ENCODE data around the gene GRK6. TPM values are rescaled to one million over a fixed set of nuclear protein-coding genes. Genes with fewer than 3 reads are reported as not detected.

GRK6 gene
- total RNA-seq, 1 donor from 2014 or later, result 12.5 TPM

- Histone ChIP-seq H3K27me3 (ENCODE audit: control insufficient read depth in 3 of 3, insufficient read depth in 3 of 3, low read length in 3 of 3) (peaks cover 0 to 17% (median 9%) of the 10 kb centered on the region in 3 donors), H3K36me3 (ENCODE audit: control insufficient read depth in 3 of 3, insufficient read depth in 3 of 3, low read length in 3 of 3) (no peaks in the 10 kb centered on the region), H3K9me3 (ENCODE audit: control insufficient read depth in 3 of 3, low read length in 3 of 3) (no peaks in the 10 kb centered on the region), H3K9ac (ENCODE audit: low read depth in 1 of 3, low read length in 3 of 3) (no peak overlapping the region), H3K4me1 (ENCODE audit: control insufficient read depth in 3 of 3, insufficient read depth in 3 of 3, low read length in 3 of 3) (peaks cover 4 to 11% (median 10%) of the 10 kb centered on the region in 3 donors), H3K27ac (ENCODE audit: low read depth, low read length) (no peak overlapping the region), H3K4me3 (ENCODE audit: low read length in 3 of 3) (no peak overlapping the region)
Measured at GRCh38 chr5:177387405-177387804, 39.1 kb upstream of the GRK6 start.

- Histone ChIP-seq H3K27me3 (ENCODE audit: control insufficient read depth in 3 of 3, insufficient read depth in 3 of 3, low read length in 3 of 3) (peaks cover 0 to 9% (median 8%) of the 10 kb centered on the region in 3 donors), H3K9ac (ENCODE audit: low read depth in 1 of 3, low read length in 3 of 3) (no peak overlapping the region), H3K4me1 (ENCODE audit: control insufficient read depth in 3 of 3, insufficient read depth in 3 of 3, low read length in 3 of 3) (peaks cover 4 to 11% (median 9%) of the 10 kb centered on the region in 3 donors), H3K9me3 (ENCODE audit: control insufficient read depth in 3 of 3, low read length in 3 of 3) (no peaks in the 10 kb centered on the region), H3K27ac (ENCODE audit: low read depth, low read length) (no peak overlapping the region), H3K4me3 (ENCODE audit: low read length in 3 of 3) (no peak overlapping the region), H3K36me3 (ENCODE audit: control insufficient read depth in 3 of 3, insufficient read depth in 3 of 3, low read length in 3 of 3) (no peaks in the 10 kb centered on the region)
Measured at GRCh38 chr5:177388521-177389052, 37.9 kb upstream of the GRK6 start.

DNA sequence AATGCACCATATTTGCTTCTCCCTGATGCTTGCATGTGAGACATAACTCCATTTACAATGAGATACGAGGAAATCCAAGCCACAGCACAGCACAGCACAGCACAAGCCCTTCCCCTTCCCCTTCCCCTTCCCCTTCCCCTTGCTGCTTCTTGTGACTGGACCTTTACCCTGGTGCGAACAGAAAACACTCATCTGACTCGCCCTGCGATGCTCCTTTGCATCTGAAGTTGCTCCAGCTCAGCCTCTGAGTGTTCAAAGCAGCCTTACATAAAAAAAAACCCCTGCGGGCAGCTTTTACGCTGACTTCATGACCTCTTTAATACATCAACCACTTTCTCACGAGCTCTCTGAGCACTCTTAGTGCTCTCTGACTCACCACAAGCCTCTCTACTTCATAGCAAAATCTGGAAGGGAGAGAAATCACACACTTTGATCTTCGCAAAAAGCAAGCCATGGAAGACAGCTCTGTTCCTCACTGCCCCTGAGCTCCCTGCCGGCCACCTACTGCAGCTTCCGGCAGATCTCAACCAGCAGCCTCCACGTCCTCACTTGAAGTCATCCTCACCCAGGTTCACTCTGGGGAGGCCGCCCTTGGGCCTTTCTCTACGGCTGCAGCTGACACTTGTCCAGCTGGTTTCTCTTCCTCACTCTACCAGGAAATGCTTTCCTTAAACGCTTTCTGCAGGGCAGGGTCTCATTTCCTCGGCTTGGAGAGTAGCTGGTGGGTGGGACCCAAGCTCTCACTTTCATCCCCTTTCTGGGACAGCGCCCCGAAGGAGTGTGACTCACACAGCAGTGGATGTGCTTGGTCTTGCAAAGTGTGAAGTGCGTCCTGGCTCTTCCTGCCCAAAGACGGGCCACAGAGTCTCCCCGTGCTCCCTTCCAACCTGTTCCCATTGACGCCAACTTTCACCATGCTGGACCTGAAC is 37.0 kb upstream of the GRK6 start:
- Histone ChIP-seq H3K27ac (ENCODE audit: low read depth, low read length) (no peak overlapping the region), H3K4me1 (ENCODE audit: control insufficient read depth in 3 of 3, insufficient read depth in 3 of 3, low read length in 3 of 3) (peaks cover 4 to 11% (median 9%) of the 10 kb centered on the region in 3 donors), H3K9ac (ENCODE audit: low read depth in 1 of 3, low read length in 3 of 3) (peak overlapping the region in 1 of 3 donors; percentile 8), H3K27me3 (ENCODE audit: control insufficient read depth in 3 of 3, insufficient read depth in 3 of 3, low read length in 3 of 3) (peaks cover 0 to 6% (median 2%) of the 10 kb centered on the region in 3 donors), H3K9me3 (ENCODE audit: control insufficient read depth in 3 of 3, low read length in 3 of 3) (no peaks in the 10 kb centered on the region), H3K4me3 (ENCODE audit: low read length in 3 of 3) (no peak overlapping the region), H3K36me3 (ENCODE audit: control insufficient read depth in 3 of 3, insufficient read depth in 3 of 3, low read length in 3 of 3) (no peaks in the 10 kb centered on the region)

- Histone ChIP-seq H3K4me3 (ENCODE audit: low read length in 3 of 3) (no peak overlapping the region), H3K27ac (ENCODE audit: low read depth, low read length) (no peak overlapping the region)
Measured at GRCh38 chr5:177390363-177391300, 35.8 kb upstream of the GRK6 start.

DNA sequence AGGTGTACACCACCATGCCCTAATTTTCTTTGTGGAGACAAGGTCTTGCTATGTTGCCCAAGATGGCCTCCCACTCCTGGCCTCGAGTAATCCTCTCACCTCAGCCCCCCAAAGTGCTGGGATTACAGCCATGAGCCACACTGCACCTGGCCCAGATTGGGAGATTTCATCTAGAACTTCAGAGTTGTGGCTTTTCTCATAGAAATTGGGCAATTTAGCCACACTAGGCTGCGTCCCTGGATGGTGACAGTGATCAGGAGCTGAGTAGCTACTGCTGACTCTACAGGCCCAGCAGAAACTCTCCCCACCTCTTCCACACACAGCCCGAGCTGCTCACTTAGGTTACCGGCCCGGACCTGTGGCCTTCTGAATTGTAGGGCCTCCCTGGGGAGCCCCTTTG is 33.7 kb upstream of the GRK6 start:
- no peak overlapping the region for H3K9ac ChIP-seq (ENCODE audit: low read depth in 1 of 3, low read length in 3 of 3)
- H3K27me3 ChIP-seq (ENCODE audit: control insufficient read depth in 3 of 3, insufficient read depth in 3 of 3, low read length in 3 of 3), result peaks cover 11 to 16% (median 11%) of the 10 kb centered on the region in 3 donors
- H3K4me1 ChIP-seq (ENCODE audit: control insufficient read depth in 3 of 3, insufficient read depth in 3 of 3, low read length in 3 of 3), result peaks cover 4 to 11% (median 9%) of the 10 kb centered on the region in 3 donors
- H3K27ac ChIP-seq (ENCODE audit: low read depth, low read length), result no peak overlapping the region
- no peak overlapping the region for H3K4me3 ChIP-seq (ENCODE audit: low read length in 3 of 3)
- no peaks in the 10 kb centered on the region for H3K9me3 ChIP-seq (ENCODE audit: control insufficient read depth in 3 of 3, low read length in 3 of 3)
- no peaks in the 10 kb centered on the region for H3K36me3 ChIP-seq (ENCODE audit: control insufficient read depth in 3 of 3, insufficient read depth in 3 of 3, low read length in 3 of 3)

More at GRCh38 chr5:177390363-177391300, 35.8 kb upstream of the GRK6 start:
- H3K27me3 ChIP-seq (ENCODE audit: control insufficient read depth in 3 of 3, insufficient read depth in 3 of 3, low read length in 3 of 3), result peaks cover 0 to 6% (median 0%) of the 10 kb centered on the region in 3 donors
- no peaks in the 10 kb centered on the region for H3K9me3 ChIP-seq (ENCODE audit: control insufficient read depth in 3 of 3, low read length in 3 of 3)
- peak overlapping the region in 1 of 3 donors; percentile 8 for H3K9ac ChIP-seq (ENCODE audit: low read depth in 1 of 3, low read length in 3 of 3)
- H3K36me3 ChIP-seq (ENCODE audit: control insufficient read depth in 3 of 3, insufficient read depth in 3 of 3, low read length in 3 of 3), result no peaks in the 10 kb centered on the region
- H3K4me1 ChIP-seq (ENCODE audit: control insufficient read depth in 3 of 3, insufficient read depth in 3 of 3, low read length in 3 of 3), result peaks cover 4 to 11% (median 9%) of the 10 kb centered on the region in 3 donors

- H3K4me3 ChIP-seq (ENCODE audit: low read length in 3 of 3), result no peak overlapping the region
- H3K9ac ChIP-seq (ENCODE audit: low read depth in 1 of 3, low read length in 3 of 3), result no peak overlapping the region
- no peaks in the 10 kb centered on the region for H3K36me3 ChIP-seq (ENCODE audit: control insufficient read depth in 3 of 3, insufficient read depth in 3 of 3, low read length in 3 of 3)
- H3K4me1 ChIP-seq (ENCODE audit: control insufficient read depth in 3 of 3, insufficient read depth in 3 of 3, low read length in 3 of 3), result peaks cover 4 to 11% (median 9%) of the 10 kb centered on the region in 3 donors
- H3K9me3 ChIP-seq (ENCODE audit: control insufficient read depth in 3 of 3, low read length in 3 of 3), result no peaks in the 10 kb centered on the region
- H3K27ac ChIP-seq (ENCODE audit: low read depth, low read length), result no peak overlapping the region
- peaks cover 16 to 21% (median 16%) of the 10 kb centered on the region in 3 donors for H3K27me3 ChIP-seq (ENCODE audit: control insufficient read depth in 3 of 3, insufficient read depth in 3 of 3, low read length in 3 of 3)
Measured at GRCh38 chr5:177393206-177393765, 33.2 kb upstream of the GRK6 start.

GRCh38 chr5:177393990-177394389 is 32.5 kb upstream of the GRK6 start:
- H3K9me3 ChIP-seq (ENCODE audit: control insufficient read depth in 3 of 3, low read length in 3 of 3), result no peaks in the 10 kb centered on the region
- no peak overlapping the region for H3K4me3 ChIP-seq (ENCODE audit: low read length in 3 of 3)
- no peak overlapping the region for H3K9ac ChIP-seq (ENCODE audit: low read depth in 1 of 3, low read length in 3 of 3)
- H3K27ac ChIP-seq (ENCODE audit: low read depth, low read length), result no peak overlapping the region
- H3K36me3 ChIP-seq (ENCODE audit: control insufficient read depth in 3 of 3, insufficient read depth in 3 of 3, low read length in 3 of 3), result no peaks in the 10 kb centered on the region
- H3K27me3 ChIP-seq (ENCODE audit: control insufficient read depth in 3 of 3, insufficient read depth in 3 of 3, low read length in 3 of 3), result peaks cover 19 to 28% (median 21%) of the 10 kb centered on the region in 3 donors
- H3K4me1 ChIP-seq (ENCODE audit: control insufficient read depth in 3 of 3, insufficient read depth in 3 of 3, low read length in 3 of 3), result peaks cover 4 to 11% (median 6%) of the 10 kb centered on the region in 3 donors

- Histone ChIP-seq H3K9ac (ENCODE audit: low read depth in 1 of 3, low read length in 3 of 3) (no peak overlapping the region), H3K27me3 (ENCODE audit: control insufficient read depth in 3 of 3, insufficient read depth in 3 of 3, low read length in 3 of 3) (peaks cover 37 to 48% (median 40%) of the 10 kb centered on the region in 3 donors), H3K4me3 (ENCODE audit: low read length in 3 of 3) (no peak overlapping the region), H3K36me3 (ENCODE audit: control insufficient read depth in 3 of 3, insufficient read depth in 3 of 3, low read length in 3 of 3) (no peaks in the 10 kb centered on the region), H3K4me1 (ENCODE audit: control insufficient read depth in 3 of 3, insufficient read depth in 3 of 3, low read length in 3 of 3) (peaks cover 2 to 8% (median 4%) of the 10 kb centered on the region in 3 donors), H3K9me3 (ENCODE audit: control insufficient read depth in 3 of 3, low read length in 3 of 3) (no peaks in the 10 kb centered on the region), H3K27ac (ENCODE audit: low read depth, low read length) (no peak overlapping the region)
Measured at GRCh38 chr5:177396078-177396477, 30.4 kb upstream of the GRK6 start.

- no peak overlapping the region for H3K27ac ChIP-seq (ENCODE audit: low read depth, low read length)
- H3K4me3 ChIP-seq (ENCODE audit: low read length in 3 of 3), result no peak overlapping the region
- H3K4me1 ChIP-seq (ENCODE audit: control insufficient read depth in 3 of 3, insufficient read depth in 3 of 3, low read length in 3 of 3), result peaks cover 2 to 8% (median 4%) of the 10 kb centered on the region in 3 donors
- no peaks in the 10 kb centered on the region for H3K36me3 ChIP-seq (ENCODE audit: control insufficient read depth in 3 of 3, insufficient read depth in 3 of 3, low read length in 3 of 3)
- no peak overlapping the region for H3K9ac ChIP-seq (ENCODE audit: low read depth in 1 of 3, low read length in 3 of 3)
- no peaks in the 10 kb centered on the region for H3K9me3 ChIP-seq (ENCODE audit: control insufficient read depth in 3 of 3, low read length in 3 of 3)
- peaks cover 44 to 55% (median 45%) of the 10 kb centered on the region in 3 donors for H3K27me3 ChIP-seq (ENCODE audit: control insufficient read depth in 3 of 3, insufficient read depth in 3 of 3, low read length in 3 of 3)
Measured at GRCh38 chr5:177396807-177397206, 29.7 kb upstream of the GRK6 start.
